Retinal pigment epithelial cell (primary cell): ENCODE measurements around the gene ZNF525.
"Not testable (repeated sequence)": the region's sequence is repeated elsewhere in the genome, so short reads cannot be mapped to it uniquely, and the experiment has no call there.

ENCODE experiments used
- DNase-seq: peaks from one replicate; pipeline ENCODE4 v3.0.0-alpha.2; 2010; ENCODE audit warnings: low read depth
- H3K4me3 ChIP-seq: 2 replicates; pipeline ENCODE4 v1.5.1; 2011; ENCODE audit warnings: mild to moderate bottlenecking, low read length, control low read depth, moderate library complexity
- TF ChIP-seq, protein P1 (sequence below): conservative IDR thresholded peaks from 2 replicates; pipeline ENCODE4 v1.5.1; 2011; ENCODE audit warnings: low read depth, low read length, control low read depth, inconsistent platforms

Gene ZNF525

DNA sequence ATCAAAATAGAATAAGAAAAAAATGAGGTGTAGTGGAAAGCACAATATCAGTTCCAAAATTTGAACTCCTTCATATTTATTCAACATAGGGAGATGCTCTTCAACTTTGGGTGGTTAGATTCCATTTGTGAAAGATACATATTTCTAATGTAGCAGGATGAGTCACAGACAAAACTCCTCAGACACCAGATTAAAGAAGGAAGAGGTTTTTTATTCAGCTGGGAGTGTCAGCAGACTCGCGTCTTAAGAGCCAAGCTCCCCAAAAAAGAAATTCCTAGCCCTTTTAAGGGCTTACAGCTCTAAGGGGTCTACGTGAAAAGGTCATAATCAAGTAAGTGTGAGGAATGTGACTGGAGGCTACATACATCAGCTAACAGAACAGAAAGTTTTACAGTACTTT is 22.7 kb downstream of the ZNF525 start:
- H3K4me3 ChIP-seq: no peak overlapping the region
- TF ChIP-seq, protein P1, sequence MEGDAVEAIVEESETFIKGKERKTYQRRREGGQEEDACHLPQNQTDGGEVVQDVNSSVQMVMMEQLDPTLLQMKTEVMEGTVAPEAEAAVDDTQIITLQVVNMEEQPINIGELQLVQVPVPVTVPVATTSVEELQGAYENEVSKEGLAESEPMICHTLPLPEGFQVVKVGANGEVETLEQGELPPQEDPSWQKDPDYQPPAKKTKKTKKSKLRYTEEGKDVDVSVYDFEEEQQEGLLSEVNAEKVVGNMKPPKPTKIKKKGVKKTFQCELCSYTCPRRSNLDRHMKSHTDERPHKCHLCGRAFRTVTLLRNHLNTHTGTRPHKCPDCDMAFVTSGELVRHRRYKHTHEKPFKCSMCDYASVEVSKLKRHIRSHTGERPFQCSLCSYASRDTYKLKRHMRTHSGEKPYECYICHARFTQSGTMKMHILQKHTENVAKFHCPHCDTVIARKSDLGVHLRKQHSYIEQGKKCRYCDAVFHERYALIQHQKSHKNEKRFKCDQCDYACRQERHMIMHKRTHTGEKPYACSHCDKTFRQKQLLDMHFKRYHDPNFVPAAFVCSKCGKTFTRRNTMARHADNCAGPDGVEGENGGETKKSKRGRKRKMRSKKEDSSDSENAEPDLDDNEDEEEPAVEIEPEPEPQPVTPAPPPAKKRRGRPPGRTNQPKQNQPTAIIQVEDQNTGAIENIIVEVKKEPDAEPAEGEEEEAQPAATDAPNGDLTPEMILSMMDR: no peak
- no peak for DNase-seq

DNA sequence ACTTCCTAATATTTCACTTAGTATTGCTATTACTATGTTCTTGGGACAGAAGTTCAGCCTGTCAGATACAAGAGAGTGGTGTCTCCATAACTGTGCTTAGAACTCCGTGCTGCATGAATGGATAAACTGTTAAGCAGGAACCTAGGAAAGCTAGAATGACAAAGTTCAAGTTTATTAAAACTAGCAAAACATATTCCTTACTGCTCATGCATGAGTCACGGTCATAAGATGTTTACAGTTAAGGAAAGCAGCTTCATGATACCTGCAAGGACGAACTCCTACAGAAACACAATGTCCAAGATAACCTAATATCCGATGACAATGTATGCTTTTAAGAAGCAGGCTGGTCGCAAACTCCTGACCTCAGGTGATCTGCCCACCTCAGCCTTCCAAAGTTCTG is 23.4 kb downstream of the ZNF525 start:
- TF ChIP-seq, protein P1: no peak
- no peak overlapping the region for H3K4me3 ChIP-seq
- no peak for DNase-seq

GRCh38 chr19:53389571-53389970 is 24.1 kb downstream of the ZNF525 start:
- no peak overlapping the region for H3K4me3 ChIP-seq
- TF ChIP-seq, protein P1: no peak
- no peak for DNase-seq

DNA sequence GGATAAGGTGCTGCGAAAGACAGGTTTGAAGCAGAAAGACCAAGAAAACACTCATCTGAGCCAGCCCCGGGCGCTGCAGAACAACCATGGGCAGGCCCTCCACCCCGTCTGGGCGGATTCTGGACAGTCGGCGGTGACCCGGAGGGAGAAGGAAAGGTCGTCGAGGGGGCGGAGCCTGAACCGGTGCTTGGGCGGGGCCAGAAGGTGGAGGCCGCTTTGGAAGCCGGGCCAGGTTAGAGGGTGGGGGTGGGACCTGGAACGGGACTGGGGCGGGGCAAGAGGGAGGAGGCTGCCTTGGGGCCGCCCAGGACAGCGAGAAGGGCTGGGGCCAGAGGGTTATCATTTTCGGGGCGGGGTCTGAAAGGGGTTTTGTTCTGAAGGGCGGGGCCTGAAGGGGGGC is 24.5 kb downstream of the ZNF525 start:
- H3K4me3 ChIP-seq: no peak overlapping the region
- DNase-seq: no peak
- TF ChIP-seq, protein P1: no peak

GRCh38 chr19:53394522-53394973 is 29.0 kb downstream of the ZNF525 start:
- no peak for DNase-seq
- peak overlapping the region; percentile 86 for H3K4me3 ChIP-seq
- TF ChIP-seq, protein P1: no peak

DNA sequence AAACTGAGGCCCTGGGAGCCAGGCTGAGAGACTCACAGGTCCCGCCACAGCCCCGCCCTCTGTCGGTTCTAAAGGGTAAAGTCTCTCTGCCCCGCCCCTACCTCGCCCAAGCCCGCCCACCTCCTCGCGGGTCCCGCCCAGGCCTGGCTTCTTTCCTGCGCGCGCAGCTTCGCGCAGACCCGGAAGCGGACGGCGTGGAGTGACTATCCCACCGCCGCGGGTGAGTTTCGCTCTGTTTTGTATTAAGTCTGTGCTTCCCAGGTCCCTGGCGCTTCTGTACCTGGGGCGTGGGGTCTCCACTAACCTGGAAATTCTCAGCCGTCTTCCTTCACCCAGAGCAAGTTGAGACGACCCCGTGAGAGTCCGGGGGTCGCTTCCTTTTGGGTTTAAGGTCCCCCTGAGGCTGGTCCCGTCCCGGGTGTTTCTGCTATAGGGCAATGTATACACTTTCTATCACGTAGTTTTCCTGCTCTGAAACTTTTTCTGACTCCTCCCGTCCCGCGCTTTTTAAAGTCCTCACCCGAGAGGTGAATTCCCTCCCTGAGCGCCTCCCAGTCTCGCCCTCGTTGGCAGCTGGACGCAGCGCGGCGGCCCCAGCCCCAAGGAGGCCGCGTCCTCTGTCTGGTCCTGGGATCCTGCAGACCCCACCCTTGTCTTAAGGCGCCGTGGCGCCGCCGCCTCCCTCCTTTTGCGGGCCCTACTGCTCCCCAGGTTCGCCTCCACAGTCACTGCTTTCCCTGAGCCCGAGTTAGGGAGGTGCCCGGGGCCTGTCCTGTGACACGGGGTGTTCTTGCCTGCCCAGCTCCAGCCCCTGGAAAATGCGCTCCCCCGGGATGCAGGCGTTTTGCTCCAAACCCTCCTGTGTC is 29.7 kb downstream of the ZNF525 start, which contains the start of gene ZNF765:
ZNF765 (plus strand) TSS at position 176 of the 866 bp plus-strand sequence. CDS start 2,867 bp downstream, outside the sequence.
- H3K4me3 ChIP-seq: peak within 1 kb of the TSS; percentile 86
- TF ChIP-seq, protein P1: peak; percentile 46
- peak; percentile 43 for DNase-seq

- peak overlapping the region; percentile 86 for H3K4me3 ChIP-seq
- not testable (repeated sequence) for DNase-seq
Observed at GRCh38 chr19:53395840-53396524, 30.5 kb downstream of the ZNF525 start.
